ENCODE data around the gene CACNA2D3.

- TF ChIP-seq CTCF (IDR thresholded peaks at IDR 0.05) (no peak), EZH2 (IDR thresholded peaks at IDR 0.05) (no peak), EZH2phosphoT487 (IDR thresholded peaks at IDR 0.05) (no peak)
Observed at GRCh38 chr3:54240309-54240708, 118.0 kb downstream of the CACNA2D3 start.
